ENCODE measurements around the gene PDGFA.

GRCh38 chr7:475951-476441 is 43.6 kb downstream of the PDGFA start:
- TF ChIP-seq REST (IDR thresholded peaks at IDR 0.05; ENCODE audit: low read depth), result no peak
- no peak for TF ChIP-seq ZBTB7A (IDR thresholded peaks at IDR 0.05; ENCODE audit: low read depth)
- no peak for TF ChIP-seq EGR1 (IDR thresholded peaks at IDR 0.05)
- TF ChIP-seq TCF12 (IDR thresholded peaks at IDR 0.05; ENCODE audit: low read depth), result no peak
- no peak for TF ChIP-seq USF1 (IDR thresholded peaks at IDR 0.05)
- no peak for TF ChIP-seq EP300 (IDR thresholded peaks at IDR 0.05; ENCODE audit: borderline replicate concordance)
- no peak for TF ChIP-seq FOXM1 (IDR thresholded peaks at IDR 0.05; ENCODE audit: borderline replicate concordance, low read depth)
- no peak for TF ChIP-seq YY1 (IDR thresholded peaks at IDR 0.05; ENCODE audit: low read depth)

Data from Ishikawa (cell line).